Activated T-cell treated with anti-CD3 and anti-CD28 coated beads, Interleukin-2, amount 50 U/mL, for 72 hours (primary cell): ENCODE results near the gene GNPTAB. TPM values are rescaled to one million over a fixed set of nuclear protein-coding genes. Genes with fewer than 3 reads are reported as not detected.
"Not testable (repeated sequence)": the region's sequence is repeated elsewhere in the genome, so short reads cannot be mapped to it uniquely, and the experiment has no call there.

Experiments used
- ATAC-seq, 2 donors: fragments of 150-1000 bp; cut with Tn5 transposase; replicated peaks in 1 of 2; 2 replicates each; pipeline ENCODE4 v1.10.0; 2021; ENCODE audit warnings: moderate library complexity in 2 of 2, mild to moderate bottlenecking in 1 of 2
- DNase-seq, 2 donors: peaks; one replicate each; pipeline ENCODE4 v3.0.0; 2021 to 2022; ENCODE audit warnings: mixed read lengths in 1 of 2
- H3K27ac Mint-ChIP-seq: one replicate; pipeline ENCODE4 v1.8.0; 2022; ENCODE audit warnings: mild to moderate bottlenecking, moderate library complexity, mixed read lengths
- H3K27me3 Mint-ChIP-seq: one replicate; pipeline ENCODE4 v1.8.0; 2022; ENCODE audit warnings: low read depth, mixed read lengths
- H3K36me3 Mint-ChIP-seq, 2 donors: one replicate each; pipeline ENCODE4 v1.8.0; 2022; ENCODE audit warnings: mixed read lengths in 2 of 2, mild to moderate bottlenecking in 1 of 2; ENCODE audit not compliant: insufficient read depth in 2 of 2
- H3K4me1 Mint-ChIP-seq: one replicate; pipeline ENCODE4 v1.8.0; 2022; ENCODE audit warnings: low read depth, mixed read lengths
- H3K4me3 Mint-ChIP-seq, 2 donors: one replicate each; pipeline ENCODE4 v1.8.0; 2022; ENCODE audit warnings: mild to moderate bottlenecking in 2 of 2, mixed read lengths in 2 of 2, moderate library complexity in 2 of 2
- H3K9me3 Mint-ChIP-seq, 2 donors: one replicate each; pipeline ENCODE4 v1.8.0; 2022; ENCODE audit warnings: mixed read lengths in 2 of 2
- total RNA-seq, 2 donors: library from RNA; stranded (reverse); gene quantifications; one replicate each; pipeline ENCODE4 v1.2.3, GENCODE V29; 2022

The GNPTAB gene
- 10 to 100 TPM; 32.3 to 44.3 TPM for total RNA-seq

DNA sequence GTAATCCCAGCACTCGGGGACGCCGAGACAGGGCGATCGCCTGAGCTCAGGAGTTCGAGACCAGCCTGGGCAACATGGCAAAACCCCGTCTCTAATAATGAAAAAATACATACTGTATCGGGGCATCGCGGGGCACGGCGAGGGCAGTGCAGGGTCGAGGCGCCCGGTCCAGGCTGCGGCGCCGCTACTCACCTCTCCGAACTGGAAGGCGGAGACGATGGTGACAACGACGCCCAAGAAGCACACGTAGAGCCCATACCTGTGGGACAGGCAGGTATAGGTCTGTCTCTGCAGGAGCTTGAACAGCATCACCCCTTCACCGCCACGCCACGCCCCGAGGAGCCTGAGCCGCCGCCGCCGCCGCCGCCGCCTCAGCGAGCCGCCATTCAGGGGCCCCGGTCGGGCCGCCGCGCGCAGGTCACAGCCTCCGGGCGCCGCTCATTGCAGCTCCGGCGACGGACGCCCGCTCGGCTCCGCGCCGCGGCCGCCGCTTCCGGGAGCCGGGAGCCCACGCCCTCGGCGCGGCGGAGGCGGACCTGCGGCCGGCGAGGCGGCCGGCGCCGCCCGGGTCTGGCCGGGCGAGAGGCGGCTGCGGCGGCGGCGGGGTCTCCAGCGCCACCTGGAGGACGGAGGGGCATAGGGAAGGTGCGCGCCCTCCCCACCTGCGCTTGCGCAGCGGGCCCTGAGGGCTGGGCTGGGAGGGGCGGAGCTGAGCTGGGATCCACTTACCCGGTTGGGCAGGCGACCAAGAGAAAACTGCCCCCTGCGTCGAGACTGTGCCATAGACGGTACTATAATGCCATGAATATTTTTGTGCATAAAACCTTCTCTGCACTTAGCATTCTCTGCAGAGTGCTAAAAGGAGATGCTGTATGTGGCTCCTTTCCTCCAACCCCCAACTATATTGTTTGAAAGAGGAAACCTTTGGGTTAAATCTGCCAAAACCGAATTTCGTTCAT lies at the start of gene GNPTAB:
GNPTAB (minus strand) TSS at position 593 of the 959 bp plus-strand sequence; CDS start at position 309, 284 bp downstream.
- Mint-ChIP-seq H3K9me3 (no peaks in the 10 kb centered on the region), H3K4me3 (peak within 1 kb of the TSS; percentile 91 to 99), H3K27me3 (no peaks in the 10 kb centered on the region), H3K4me1 (peaks cover 51% of the 10 kb centered on the region), H3K27ac (peak within 1 kb of the TSS; percentile 94), H3K36me3 (no peaks in the 10 kb centered on the region)
- ATAC-seq = peak; percentile 93
- peak; percentile 94 to 97 for DNase-seq

- peaks cover 18% of the 10 kb centered on the region for H3K4me1 Mint-ChIP-seq
- peak overlapping the region; percentile 93 to 94 for H3K4me3 Mint-ChIP-seq
- H3K27ac Mint-ChIP-seq = peak overlapping the region; percentile 95
- no peaks in the 10 kb centered on the region for H3K9me3 Mint-ChIP-seq
- ATAC-seq = no peak
- DNase-seq = no peak
- H3K27me3 Mint-ChIP-seq = peaks cover 8% of the 10 kb centered on the region
- peaks cover 0 to 3% of the 10 kb centered on the region in 2 donors for H3K36me3 Mint-ChIP-seq
These were observed 47.6 kb upstream of the GNPTAB start for GRCh38 chr12:101878243-101878821.

GRCh38 chr12:101877806-101878242 lies 47.1 kb upstream of the GNPTAB start:
- peak; percentile 17 to 29 for ATAC-seq
- Mint-ChIP-seq H3K36me3 (peaks cover 0 to 3% of the 10 kb centered on the region in 2 donors), H3K27ac (peak overlapping the region; percentile 95), H3K4me1 (peaks cover 18% of the 10 kb centered on the region), H3K4me3 (peak overlapping the region; percentile 93 to 94), H3K27me3 (peaks cover 8% of the 10 kb centered on the region), H3K9me3 (no peaks in the 10 kb centered on the region)
- DNase-seq = no peak

GRCh38 chr12:101876861-101877805 lies 46.4 kb upstream of the GNPTAB start, which contains the start of gene DRAM1:
Gene DRAM1, plus strand, starts transcription at chr12:101877580. Its CDS starts 210 bp downstream, at chr12:101877790.
- peak within 1 kb of the TSS; percentile 95 for H3K27ac Mint-ChIP-seq
- peak; percentile 92 to 95 for ATAC-seq
- peaks cover 8% of the 10 kb centered on the region for H3K27me3 Mint-ChIP-seq
- no peaks in the 10 kb centered on the region for H3K9me3 Mint-ChIP-seq
- peaks cover 0 to 3% of the 10 kb centered on the region in 2 donors for H3K36me3 Mint-ChIP-seq
- H3K4me3 Mint-ChIP-seq = peak within 1 kb of the TSS; percentile 93 to 94
- peaks cover 18% of the 10 kb centered on the region for H3K4me1 Mint-ChIP-seq
- peak; percentile 87 to 90 for DNase-seq

DNA sequence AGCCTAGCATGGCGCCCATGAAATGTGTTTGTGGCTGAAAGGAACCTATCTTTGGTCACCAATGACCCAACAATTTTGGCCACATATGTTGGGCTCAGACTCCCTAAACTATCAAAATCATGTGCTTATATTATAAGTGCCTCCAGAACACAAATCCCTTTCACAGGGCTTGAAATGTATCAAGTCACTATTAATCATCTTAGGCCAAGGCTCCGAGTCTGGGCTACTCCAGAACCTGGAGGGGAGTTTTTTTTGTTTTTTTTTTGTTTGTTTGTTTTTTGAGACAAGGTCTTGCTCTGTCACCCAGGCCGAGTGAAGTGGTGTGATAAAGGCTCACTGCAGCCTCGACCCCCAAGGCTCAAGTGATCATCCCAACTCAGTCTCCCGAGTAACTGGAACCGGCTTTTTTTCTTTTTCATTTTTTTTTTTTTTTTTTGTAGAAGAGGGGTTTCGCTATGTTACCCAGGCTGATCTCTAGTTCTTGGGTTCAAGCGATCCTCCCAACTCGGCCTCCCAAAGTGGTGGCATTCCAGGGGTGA lies 45.6 kb upstream of the GNPTAB start:
- H3K9me3 Mint-ChIP-seq = no peaks in the 10 kb centered on the region
- peaks cover 8% of the 10 kb centered on the region for H3K27me3 Mint-ChIP-seq
- H3K4me1 Mint-ChIP-seq = peaks cover 14% of the 10 kb centered on the region
- ATAC-seq (no peak), DNase-seq (no peak)
- H3K36me3 Mint-ChIP-seq = peaks cover 0 to 3% of the 10 kb centered on the region in 2 donors
- peak overlapping the region; percentile 33 for H3K27ac Mint-ChIP-seq
- H3K4me3 Mint-ChIP-seq = peak overlapping the region; percentile 93 to 94

DNA sequence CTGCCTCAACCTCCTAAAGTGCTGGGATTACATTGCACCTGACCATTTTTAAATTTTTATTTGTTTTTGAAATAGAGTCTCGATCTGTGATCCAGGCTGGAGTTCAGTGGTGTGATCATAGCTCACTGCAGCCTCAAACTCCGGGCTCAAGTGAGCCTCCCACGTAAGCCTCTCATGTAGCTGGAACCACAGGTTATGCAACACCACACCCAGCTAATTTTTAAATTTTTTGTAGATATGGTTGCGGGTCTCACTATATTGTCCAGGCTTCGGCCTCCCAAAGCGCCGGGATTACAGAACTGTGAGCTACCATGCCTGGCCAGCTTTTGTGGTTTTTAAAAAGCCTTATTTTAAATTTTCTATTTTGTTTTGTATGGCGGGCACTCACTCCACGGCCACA lies 44.4 kb upstream of the GNPTAB start:
- Mint-ChIP-seq H3K36me3 (peaks cover 0 to 3% of the 10 kb centered on the region in 2 donors), H3K27ac (no peak overlapping the region), H3K4me3 (no peak overlapping the region), H3K4me1 (peaks cover 11% of the 10 kb centered on the region), H3K27me3 (peaks cover 8% of the 10 kb centered on the region), H3K9me3 (no peaks in the 10 kb centered on the region)
- ATAC-seq = no peak
- DNase-seq = no peak

- no peak for ATAC-seq
- Mint-ChIP-seq H3K27me3 (no peaks in the 10 kb centered on the region), H3K36me3 (no peaks in the 10 kb centered on the region)
These were observed 40.2 kb upstream of the GNPTAB start for GRCh38 chr12:101870925-101871324.

GRCh38 chr12:101867619-101868018 lies 36.9 kb upstream of the GNPTAB start:
- not testable (repeated sequence) for H3K4me3 Mint-ChIP-seq, ATAC-seq, H3K27ac Mint-ChIP-seq, H3K9me3 Mint-ChIP-seq, DNase-seq, H3K27me3 Mint-ChIP-seq, H3K36me3 Mint-ChIP-seq
- H3K4me1 Mint-ChIP-seq = peaks cover 14% of the 10 kb centered on the region

More at GRCh38 chr12:101870925-101871324, 40.2 kb upstream of the GNPTAB start:
- Mint-ChIP-seq H3K4me3 (no peak overlapping the region), H3K9me3 (no peaks in the 10 kb centered on the region), H3K27ac (no peak overlapping the region), H3K4me1 (peaks cover 2% of the 10 kb centered on the region)
- DNase-seq = no peak

- H3K36me3 Mint-ChIP-seq = peaks cover 4 to 7% of the 10 kb centered on the region in 2 donors
- no peak overlapping the region for H3K4me3 Mint-ChIP-seq
- peaks cover 14% of the 10 kb centered on the region for H3K4me1 Mint-ChIP-seq
- no peaks in the 10 kb centered on the region for H3K27me3 Mint-ChIP-seq
- peaks cover 4% of the 10 kb centered on the region in 2 donors for H3K9me3 Mint-ChIP-seq
- H3K27ac Mint-ChIP-seq = no peak overlapping the region
- no peak for DNase-seq
- ATAC-seq = no peak
These were observed 36.0 kb upstream of the GNPTAB start for GRCh38 chr12:101866615-101867373.

DNA sequence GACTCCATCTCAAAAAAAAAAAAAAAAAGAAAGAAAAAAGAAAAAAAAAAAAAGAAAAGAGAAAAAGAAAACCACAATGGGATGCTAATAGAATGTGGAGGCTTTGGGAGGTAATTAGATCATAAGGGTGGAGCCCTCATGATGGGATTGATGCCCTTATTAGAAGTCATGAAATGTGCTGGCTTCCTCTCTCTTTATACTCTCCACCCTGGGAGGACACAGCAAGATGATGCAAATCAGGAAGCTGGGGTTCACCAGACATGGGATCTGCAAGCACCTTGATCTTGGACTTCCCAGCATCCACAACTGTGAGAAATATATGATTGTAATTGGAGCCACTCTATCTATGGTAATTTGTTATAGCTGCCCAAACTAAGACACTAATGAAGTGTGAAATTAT lies 33.2 kb upstream of the GNPTAB start:
- H3K36me3 Mint-ChIP-seq = peaks cover 4 to 7% of the 10 kb centered on the region in 2 donors
- DNase-seq (no peak), ATAC-seq (no peak)
- peaks cover 4% of the 10 kb centered on the region in 2 donors for H3K9me3 Mint-ChIP-seq
- H3K27me3 Mint-ChIP-seq = no peaks in the 10 kb centered on the region
- peaks cover 14% of the 10 kb centered on the region for H3K4me1 Mint-ChIP-seq
- no peak overlapping the region for H3K27ac Mint-ChIP-seq
- no peak overlapping the region for H3K4me3 Mint-ChIP-seq

DNA sequence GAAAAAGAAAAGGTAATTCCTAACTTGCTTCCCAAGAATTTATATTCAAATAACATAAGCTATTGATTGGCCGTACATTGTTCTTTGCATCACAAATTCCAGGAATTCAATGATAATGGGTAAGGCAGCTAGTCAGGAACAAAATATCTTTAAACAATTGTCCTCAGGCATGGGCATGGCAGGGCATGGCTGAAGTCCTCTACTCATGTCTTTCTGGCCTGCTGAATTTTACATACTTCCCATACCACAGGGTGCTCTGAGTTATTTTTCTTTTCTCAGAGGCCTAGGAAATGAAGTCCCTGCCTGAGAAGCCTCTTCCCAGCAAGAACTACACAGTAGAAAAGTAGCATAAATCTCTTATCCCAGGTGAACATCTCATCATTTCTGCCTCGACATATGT lies 31.5 kb upstream of the GNPTAB start:
- DNase-seq (no peak), ATAC-seq (no peak)
- peaks cover 14% of the 10 kb centered on the region for H3K4me1 Mint-ChIP-seq
- H3K4me3 Mint-ChIP-seq = no peak overlapping the region
- H3K27me3 Mint-ChIP-seq = no peaks in the 10 kb centered on the region
- peaks cover 4% of the 10 kb centered on the region in 2 donors for H3K9me3 Mint-ChIP-seq
- H3K36me3 Mint-ChIP-seq = peaks cover 4 to 7% of the 10 kb centered on the region in 2 donors
- no peak overlapping the region for H3K27ac Mint-ChIP-seq
